Right renal pelvis (tissue), 4 donors: ENCODE measurements around the gene RPL22. TPM values are rescaled to one million over a fixed set of nuclear protein-coding genes. Genes with fewer than 3 reads are reported as not detected.

Experiments
- DNase-seq, 4 donors: peaks; one replicate each; pipeline ENCODE4 v3.0.0-alpha.2; 2013; ENCODE audit warnings: low read depth in 4 of 4, low spot score in 3 of 4, missing footprints in 1 of 4
- polyA plus RNA-seq, 4 donors: library from polyadenylated mRNA; unstranded; fragments of 120-200 nt; gene quantifications; one replicate each; pipeline ENCODE4 v1.2.1, GENCODE V29; 2013; ENCODE audit not compliant: insufficient read length in 4 of 4

RPL22 gene
- polyA plus RNA-seq, 4 donors = 534 to 695 (median 662) TPM

- no peak for DNase-seq
Measured at GRCh38 chr1:6206520-6206855, 7.1 kb upstream of the RPL22 start.

DNA sequence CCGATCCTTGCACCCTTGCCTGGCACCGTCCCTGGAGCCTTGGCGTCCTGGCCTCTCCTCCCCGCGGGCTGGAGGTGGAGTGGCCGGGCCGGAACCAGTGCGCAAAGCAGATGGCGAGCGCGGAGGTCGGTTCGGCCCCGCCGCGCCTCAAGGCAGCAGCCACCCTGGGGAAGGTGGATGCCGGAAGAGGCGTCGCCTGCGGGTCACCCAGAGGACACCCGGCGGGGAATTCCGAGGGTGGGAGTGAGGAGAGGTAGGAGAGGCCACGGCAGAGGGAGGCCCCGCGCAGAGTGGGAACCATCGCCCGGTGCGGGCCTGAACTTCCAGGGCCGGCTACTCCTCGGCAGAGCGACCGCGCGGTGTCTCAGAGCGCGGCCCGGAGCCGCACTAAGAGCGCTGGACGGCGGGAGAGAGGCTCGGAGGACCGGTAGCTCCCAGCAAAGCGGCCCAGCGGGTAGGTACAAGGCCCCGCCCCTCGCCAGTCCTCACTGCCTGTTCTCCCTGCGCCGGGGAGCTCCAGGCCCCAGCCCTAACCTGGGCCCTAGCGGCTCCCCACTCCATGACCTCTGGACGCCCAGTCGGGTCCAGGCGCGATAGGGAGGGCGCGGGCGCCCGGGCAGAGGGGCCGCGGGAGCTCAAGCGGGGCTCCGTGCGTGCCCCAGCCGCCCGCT, 6.6 kb upstream of the RPL22 start, which contains the start of gene RNF207:
Gene RNF207 (plus strand): TSS at position 271 of the 671 bp plus-strand sequence. CDS start 417 bp downstream, outside the sequence.
- peak in 2 of 4 donors; percentile 54 to 58 for DNase-seq

- DNase-seq = no peak
Measured at GRCh38 chr1:6202256-6202655, 2.9 kb upstream of the RPL22 start.

- DNase-seq = no peak
Measured at GRCh38 chr1:6200188-6200809, 904 bp upstream of the RPL22 start.

DNA sequence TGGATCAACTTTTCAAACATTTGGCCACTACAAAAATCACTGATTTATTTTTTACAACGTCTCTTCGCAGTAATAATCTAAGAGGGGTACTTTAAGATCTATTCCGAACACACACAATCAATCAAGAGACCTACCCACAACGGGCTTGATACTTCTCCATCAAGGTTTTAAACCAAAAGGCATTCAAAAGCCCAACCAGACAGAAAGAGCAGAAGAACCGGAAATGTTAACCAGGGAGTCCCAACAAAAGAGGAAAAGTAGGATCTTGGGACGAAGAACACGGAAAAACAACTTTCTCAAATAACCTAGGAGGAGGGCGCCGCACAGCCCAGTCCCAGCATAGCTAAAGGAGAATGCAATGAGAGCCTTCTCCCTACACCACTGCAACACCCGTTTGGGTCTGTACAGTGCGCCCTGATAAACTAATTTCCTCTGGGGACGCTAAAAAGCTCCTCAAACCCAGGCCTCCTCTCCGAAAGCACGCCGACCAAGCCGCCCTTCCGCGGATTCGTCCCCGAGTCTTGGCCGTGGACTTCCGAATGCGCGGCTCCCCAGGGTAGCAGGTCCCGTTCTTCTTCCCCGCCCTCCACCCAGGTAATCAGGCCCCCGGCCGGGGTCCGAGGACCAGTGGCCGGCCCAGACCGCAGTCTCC, 623 bp downstream of the RPL22 start:
- no peak for DNase-seq

GRCh38 chr1:6197746-6198427, 1.5 kb downstream of the RPL22 start:
- no peak for DNase-seq

- no peak for DNase-seq
Measured at GRCh38 chr1:6191968-6192367, 7.4 kb downstream of the RPL22 start.

DNA sequence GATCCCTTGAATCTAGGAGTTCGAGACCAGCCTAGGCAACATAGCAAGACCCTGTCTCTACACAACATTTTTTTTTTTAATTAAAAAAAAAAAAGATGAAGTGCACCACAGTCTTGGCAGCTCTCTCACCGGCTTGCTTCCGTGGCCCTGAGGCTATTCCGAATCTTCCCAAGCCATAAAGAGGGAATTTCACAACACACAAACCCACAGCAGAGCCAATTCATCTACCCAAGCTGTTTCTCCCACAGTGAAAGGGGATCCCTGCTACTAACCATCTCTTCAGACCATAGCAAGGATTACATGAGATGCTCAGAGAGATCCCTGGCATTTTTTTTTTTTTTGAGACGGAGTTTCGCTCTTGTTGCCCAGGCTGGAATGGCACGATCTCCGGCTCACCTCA, 10.9 kb downstream of the RPL22 start:
- no peak for DNase-seq

GRCh38 chr1:6185635-6186382, 13.6 kb downstream of the RPL22 start:
- DNase-seq = no peak

- DNase-seq = no peak
Measured at GRCh38 chr1:6185151-6185550, 14.2 kb downstream of the RPL22 start.

GRCh38 chr1:6184083-6184783, 15.2 kb downstream of the RPL22 start:
- no peak for DNase-seq

DNA sequence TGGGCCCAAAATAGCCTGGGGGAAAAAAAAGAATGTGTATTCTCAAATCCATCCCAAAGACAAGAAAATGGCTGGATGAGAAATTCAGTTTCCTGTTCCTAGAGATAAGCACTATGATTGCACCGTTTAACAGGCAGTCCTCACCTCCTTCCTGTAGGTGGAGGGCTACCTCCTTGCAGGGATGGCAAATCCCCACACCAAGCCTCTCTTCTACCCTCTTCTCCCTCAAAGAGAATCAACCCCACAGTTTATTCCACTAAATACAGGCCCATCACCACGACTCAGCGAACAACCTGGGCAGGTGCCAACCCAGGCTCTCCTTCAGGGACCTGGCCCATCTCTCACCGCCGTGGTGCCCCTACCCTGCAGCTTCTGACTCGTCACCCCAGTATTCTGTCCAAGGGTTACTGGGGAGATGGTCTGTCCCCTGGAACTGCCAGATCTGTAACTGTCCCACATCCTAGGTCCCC, 15.8 kb downstream of the RPL22 start:
- no peak for DNase-seq

DNA sequence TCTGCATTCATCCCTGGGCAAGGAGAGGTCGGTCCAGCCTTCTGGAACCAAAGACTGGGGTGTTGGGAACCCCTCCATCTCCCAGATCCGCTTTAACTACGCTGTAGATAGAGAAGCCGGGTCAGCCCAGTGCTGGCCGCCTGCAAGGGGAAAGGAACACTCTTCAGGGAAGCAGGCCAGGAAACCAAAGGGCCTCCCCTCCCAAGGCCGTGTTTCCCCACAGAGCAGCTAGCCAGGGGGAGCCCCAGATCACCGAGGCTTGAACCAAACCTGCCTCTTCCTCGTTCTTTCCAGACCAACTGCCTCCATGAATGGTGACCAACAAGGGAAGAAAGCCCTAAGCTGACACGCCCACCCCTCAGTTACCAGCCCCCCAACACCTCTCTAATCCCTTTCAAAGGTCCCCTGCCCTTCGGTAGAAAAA, 18.0 kb downstream of the RPL22 start:
- DNase-seq = no peak

DNA sequence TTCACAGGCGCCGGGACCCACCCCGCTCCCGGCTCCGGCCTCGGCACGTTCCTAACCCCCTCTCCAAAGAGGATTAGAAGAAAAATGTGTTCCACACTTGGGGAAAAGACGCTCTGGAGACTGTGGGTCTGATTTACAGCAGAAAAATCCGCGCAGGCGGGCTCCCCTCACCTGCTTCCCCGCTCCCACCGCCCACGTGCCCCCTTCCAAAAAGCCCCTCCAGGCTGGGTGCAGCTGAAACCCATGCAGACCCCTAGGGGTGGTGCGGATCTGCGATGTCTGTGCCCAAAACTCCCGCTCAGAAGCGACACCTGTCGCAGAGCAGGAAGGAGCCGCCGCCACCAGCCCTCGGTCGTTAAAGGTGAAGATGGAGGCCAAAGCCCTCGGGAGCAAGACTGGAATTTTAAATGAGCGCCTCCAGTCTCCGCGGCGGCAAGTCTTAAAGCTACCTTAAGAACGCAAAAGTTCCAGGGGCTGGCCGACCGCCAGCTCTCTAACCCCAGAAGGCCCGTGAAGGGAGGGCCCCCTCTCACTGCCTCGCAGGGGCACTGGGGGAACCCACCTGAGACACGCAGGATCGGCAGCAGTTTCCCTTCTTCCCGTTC, 18.6 kb downstream of the RPL22 start:
- no peak for DNase-seq

- no peak for DNase-seq
Measured at GRCh38 chr1:6180268-6180706, 19.1 kb downstream of the RPL22 start, which contains the start of gene CHD5. CHD5 (minus strand) TSS chr1:6180321; CDS start chr1:6180023, 298 bp downstream.

- DNase-seq = no peak
Measured at GRCh38 chr1:6179564-6180175, 19.7 kb downstream of the RPL22 start.

GRCh38 chr1:6178751-6179563, 20.4 kb downstream of the RPL22 start:
- DNase-seq = no peak
